A673 (cell line): ENCODE data around the gene KMT2C. TPM values are rescaled to one million over a fixed set of nuclear protein-coding genes. Genes with fewer than 3 reads are reported as not detected.
A peak's percentile ranks its signal among the peaks of the same experiment; 100 is the strongest.
"Not testable (repeated sequence)": the region's sequence is repeated elsewhere in the genome, so short reads cannot be mapped to it uniquely, and the experiment has no call there.

ENCODE experiments used
- BruUV-seq: library from RNA; stranded (reverse); fragments of 400-500 nt; replicated peaks from 2 replicates; lab custom pipeline; 2021; lab: Mats Ljungman, UMichigan
- CTCF ChIA-PET: fragments of 300-600 bp; sonication (Branson Sonifier 250); formaldehyde crosslinking; loops from one replicate; lab custom pipeline; 2022; ENCODE audit warnings: antibody characterized with exemption; lab: Charles Lee
- POLR2A ChIA-PET: fragments of 300-600 bp; sonication (Branson Sonifier 250); formaldehyde crosslinking; loops from one replicate; lab custom pipeline; 2022; ENCODE audit warnings: antibody characterized with exemption; ENCODE audit not compliant: low non-redundant PET; lab: Charles Lee
- DNase-seq: peaks from one replicate; pipeline ENCODE4 v3.0.0-alpha.2; 2015; ENCODE audit warnings: low spot score
- H3K27ac ChIP-seq: fragments of 200-600 bp; sonication (generic); 2 replicates; pipeline ENCODE4 v1.5.1; 2016; ENCODE audit warnings: mixed run types, low read depth, mild to moderate bottlenecking, mixed read lengths, antibody characterized with exemption, low read length; ENCODE audit not compliant: poor library complexity, severe bottlenecking
- H3K27me3 ChIP-seq: fragments of 200-600 bp; sonication (generic); replicated peaks from 2 replicates; pipeline ENCODE4 v1.6.1; 2017; ENCODE audit warnings: mixed run types, low read depth, mild to moderate bottlenecking, mixed read lengths, antibody characterized with exemption, low read length; ENCODE audit not compliant: insufficient read depth, poor library complexity
- H3K36me3 ChIP-seq: fragments of 200-600 bp; sonication (generic); 2 replicates; pipeline ENCODE4 v1.6.1; 2016; ENCODE audit warnings: mixed run types, mild to moderate bottlenecking, mixed read lengths, antibody characterized with exemption, low read length; ENCODE audit not compliant: insufficient read depth, poor library complexity, severe bottlenecking
- H3K4me1 ChIP-seq: fragments of 200-600 bp; sonication (generic); 2 replicates; pipeline ENCODE4 v1.6.1; 2017; ENCODE audit warnings: mixed run types, mild to moderate bottlenecking, mixed read lengths, antibody characterized with exemption, low read length; ENCODE audit not compliant: insufficient read depth, poor library complexity, severe bottlenecking
- H3K4me3 ChIP-seq: fragments of 200-600 bp; sonication (generic); 2 replicates; pipeline ENCODE4 v1.5.1; 2016; ENCODE audit warnings: low read depth, mixed run types, mild to moderate bottlenecking, mixed read lengths, low read length; ENCODE audit not compliant: poor library complexity, severe bottlenecking
- H3K9me3 ChIP-seq: fragments of 200-600 bp; sonication (generic); 2 replicates; pipeline ENCODE4 v1.6.1; 2016; ENCODE audit warnings: mixed run types, low read depth, mild to moderate bottlenecking, mixed read lengths, antibody characterized with exemption, low read length; ENCODE audit not compliant: poor library complexity, severe bottlenecking
- CTCF ChIP-seq: fragments of 300-800, 200-600 bp; sonication (generic); conservative IDR thresholded peaks from 2 replicates; pipeline ENCODE4 v1.5.1; 2017; ENCODE audit warnings: low read depth, mild to moderate bottlenecking, antibody characterized with exemption, low read length, moderate library complexity, mixed read lengths
- EZH2 ChIP-seq: fragments of 200-600 bp; sonication (generic); IDR thresholded peaks from 2 replicates; pipeline ENCODE4 v1.6.1; 2017; ENCODE audit warnings: borderline replicate concordance, low read depth, mild to moderate bottlenecking, mixed read lengths, antibody characterized with exemption, low read length; ENCODE audit not compliant: poor library complexity, severe bottlenecking
- intact Hi-C: fragments of 100-400 bp; cut with micrococcal nuclease; formaldehyde crosslinking; loops from one replicate; pipeline ENCODE4 v1.10.0; 2022; ENCODE audit not compliant: unreplicated experiment
- total RNA-seq: library from RNA; stranded (reverse); gene quantifications from 2 replicates; pipeline ENCODE4 v1.2.3, GENCODE V29; 2021

Gene KMT2C
- total RNA-seq, 1 experiment from 2014 or later = 52.9 TPM

GRCh38 chr7:152394214-152394613 is 41.6 kb downstream of the KMT2C start:
- TF ChIP-seq CTCF = peak; percentile 56
- H3K27ac ChIP-seq, POLR2A ChIA-PET, H3K27me3 ChIP-seq, CTCF ChIA-PET, intact Hi-C loops, H3K4me3 ChIP-seq, H3K36me3 ChIP-seq, BruUV-seq, H3K4me1 ChIP-seq, H3K9me3 ChIP-seq: not testable (repeated sequence)
- peak; percentile 55 for DNase-seq

- CTCF ChIA-PET = no interaction called here
- POLR2A ChIA-PET = interaction anchor here (0.7 kb wide), 1 partner anchor 249 kb away, joined by 5 read pairs; no protein-coding TSS in a partner anchor
- Histone ChIP-seq H3K27ac (no peak overlapping the region), H3K36me3 (no peaks in the 10 kb centered on the region), H3K4me1 (no peaks in the 10 kb centered on the region), H3K4me3 (no peak overlapping the region), H3K9me3 (peaks cover 8% of the 10 kb centered on the region), H3K27me3 (no peaks in the 10 kb centered on the region)
- BruUV-seq = no TSS peak
- DNase-seq = no peak
- intact Hi-C loops = no loop called here
- no peak for TF ChIP-seq CTCF
- no peak for TF ChIP-seq EZH2
Observed at GRCh38 chr7:152392254-152392653, 43.5 kb downstream of the KMT2C start.

DNA sequence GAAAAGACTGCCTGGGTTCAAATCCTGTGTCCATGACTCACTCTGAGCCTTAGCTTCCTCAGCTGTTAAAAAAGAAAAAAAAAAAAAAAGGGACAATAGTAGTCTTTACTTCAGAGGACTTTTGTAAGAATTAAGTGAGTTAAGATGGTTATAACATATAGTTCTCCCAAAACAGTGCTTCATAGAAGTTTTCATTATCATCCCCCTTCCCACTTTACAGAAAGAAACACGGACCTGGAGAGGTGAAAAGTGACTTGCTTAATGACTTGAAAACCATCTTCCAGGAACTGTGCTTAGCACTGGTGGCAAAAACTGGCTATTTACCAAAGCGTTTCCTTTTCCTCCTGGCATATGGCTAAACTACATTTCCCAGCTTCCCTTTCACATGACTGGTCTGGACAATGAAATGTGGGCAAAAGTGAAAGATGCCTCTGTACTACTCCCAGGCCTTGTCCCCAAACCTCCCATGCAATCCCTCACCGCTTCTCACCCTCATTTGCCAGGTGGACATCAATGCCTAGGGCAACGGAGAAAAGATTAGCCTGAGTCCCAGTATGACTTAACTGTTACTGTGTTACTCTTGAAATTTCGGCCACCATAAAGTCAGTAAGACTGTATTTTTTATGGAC is 49.6 kb downstream of the KMT2C start:
- H3K27ac ChIP-seq, CTCF ChIA-PET: not testable (repeated sequence)

GRCh38 chr7:152384235-152385200 is 51.3 kb downstream of the KMT2C start:
- H3K4me1 ChIP-seq, H3K36me3 ChIP-seq, H3K4me3 ChIP-seq, intact Hi-C loops, H3K27ac ChIP-seq, BruUV-seq, POLR2A ChIA-PET, CTCF ChIA-PET, DNase-seq, H3K27me3 ChIP-seq: not testable (repeated sequence)
- peaks cover 21% of the 10 kb centered on the region for H3K9me3 ChIP-seq

More for the DNA sequence above, 49.6 kb downstream of the KMT2C start:
- intact Hi-C loops, H3K4me3 ChIP-seq, H3K36me3 ChIP-seq, H3K4me1 ChIP-seq, BruUV-seq, DNase-seq, H3K27me3 ChIP-seq: not testable (repeated sequence)
- POLR2A ChIA-PET = interaction anchor here (0.6 kb wide), 1 partner anchor 91 kb away, joined by 6 read pairs; no protein-coding TSS in a partner anchor
- H3K9me3 ChIP-seq = peaks cover 17% of the 10 kb centered on the region
